ENCODE measurements around the gene CPNE6.
"Not testable (repeated sequence)": the region's sequence is repeated elsewhere in the genome, so short reads cannot be mapped to it uniquely, and the experiment has no call there.

DNA sequence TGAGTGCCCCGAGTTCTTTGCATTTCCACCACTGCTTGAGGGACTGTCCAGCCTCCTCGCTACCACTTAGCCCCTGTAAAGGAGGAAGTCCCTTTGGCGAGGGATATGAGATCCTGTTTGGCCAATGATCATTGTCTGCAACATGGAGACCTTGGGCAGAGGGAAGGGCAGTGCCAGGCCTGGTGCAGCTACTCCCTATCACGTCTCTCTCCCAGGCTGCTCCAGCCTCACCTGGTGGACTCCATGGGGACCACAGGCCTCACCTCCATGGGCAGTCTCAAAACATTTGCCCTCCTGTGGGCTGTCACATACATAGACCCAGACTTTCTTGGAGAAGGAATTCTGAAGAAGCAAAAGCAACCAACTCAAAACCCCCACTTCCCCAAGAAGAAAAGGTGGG lies 35.6 kb upstream of the CPNE6 start:
- TF ChIP-seq, protein P1, sequence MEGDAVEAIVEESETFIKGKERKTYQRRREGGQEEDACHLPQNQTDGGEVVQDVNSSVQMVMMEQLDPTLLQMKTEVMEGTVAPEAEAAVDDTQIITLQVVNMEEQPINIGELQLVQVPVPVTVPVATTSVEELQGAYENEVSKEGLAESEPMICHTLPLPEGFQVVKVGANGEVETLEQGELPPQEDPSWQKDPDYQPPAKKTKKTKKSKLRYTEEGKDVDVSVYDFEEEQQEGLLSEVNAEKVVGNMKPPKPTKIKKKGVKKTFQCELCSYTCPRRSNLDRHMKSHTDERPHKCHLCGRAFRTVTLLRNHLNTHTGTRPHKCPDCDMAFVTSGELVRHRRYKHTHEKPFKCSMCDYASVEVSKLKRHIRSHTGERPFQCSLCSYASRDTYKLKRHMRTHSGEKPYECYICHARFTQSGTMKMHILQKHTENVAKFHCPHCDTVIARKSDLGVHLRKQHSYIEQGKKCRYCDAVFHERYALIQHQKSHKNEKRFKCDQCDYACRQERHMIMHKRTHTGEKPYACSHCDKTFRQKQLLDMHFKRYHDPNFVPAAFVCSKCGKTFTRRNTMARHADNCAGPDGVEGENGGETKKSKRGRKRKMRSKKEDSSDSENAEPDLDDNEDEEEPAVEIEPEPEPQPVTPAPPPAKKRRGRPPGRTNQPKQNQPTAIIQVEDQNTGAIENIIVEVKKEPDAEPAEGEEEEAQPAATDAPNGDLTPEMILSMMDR (IDR thresholded peaks at IDR 0.05): peak in 1 of 6 experiments; percentile 12
- TF ChIP-seq POLR2A (IDR thresholded peaks at IDR 0.05): not testable (repeated sequence)
